22Rv1 (cell line): ENCODE results near the gene CSGALNACT2.

Experiments used
- H3K27ac ChIP-seq: fragments of 450-650 bp; 2 replicates; pipeline ENCODE4 v1.5.1; 2017
- ZFX ChIP-seq: fragments of 450-650 bp; IDR thresholded peaks from 2 replicates; pipeline ENCODE4 v1.6.1; 2017; ENCODE audit warnings: antibody characterized with exemption, borderline replicate concordance
- TF ChIP-seq, protein P1 (sequence below): fragments of 450-650 bp; IDR thresholded peaks from 2 replicates; pipeline ENCODE4 v1.5.1; 2017; ENCODE audit warnings: mild to moderate bottlenecking

CSGALNACT2 gene

GRCh38 chr10:43190289-43190688 is 52.0 kb downstream of the CSGALNACT2 start:
- TF ChIP-seq ZFX = no peak
- H3K27ac ChIP-seq = no peak overlapping the region

DNA sequence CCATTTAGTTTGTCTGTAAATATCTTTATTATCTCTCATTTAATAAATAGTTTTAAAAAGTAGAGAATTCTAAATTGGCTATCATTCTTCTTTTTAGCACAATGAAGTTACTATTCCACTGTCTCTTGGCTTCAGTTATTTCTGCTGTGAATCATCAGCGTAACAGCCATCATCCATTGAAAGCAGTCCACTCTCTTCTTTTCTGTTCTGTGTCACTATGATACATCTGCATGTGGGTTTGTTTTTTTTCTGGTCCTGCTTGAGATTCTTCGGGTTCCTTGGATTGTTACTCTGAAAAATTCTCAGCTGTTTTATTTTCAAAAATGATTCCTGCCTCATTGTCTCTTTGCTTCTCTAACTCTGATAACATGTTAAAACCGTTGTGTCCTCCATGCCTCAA is 52.5 kb downstream of the CSGALNACT2 start:
- no peak overlapping the region for H3K27ac ChIP-seq
- TF ChIP-seq, protein P1, sequence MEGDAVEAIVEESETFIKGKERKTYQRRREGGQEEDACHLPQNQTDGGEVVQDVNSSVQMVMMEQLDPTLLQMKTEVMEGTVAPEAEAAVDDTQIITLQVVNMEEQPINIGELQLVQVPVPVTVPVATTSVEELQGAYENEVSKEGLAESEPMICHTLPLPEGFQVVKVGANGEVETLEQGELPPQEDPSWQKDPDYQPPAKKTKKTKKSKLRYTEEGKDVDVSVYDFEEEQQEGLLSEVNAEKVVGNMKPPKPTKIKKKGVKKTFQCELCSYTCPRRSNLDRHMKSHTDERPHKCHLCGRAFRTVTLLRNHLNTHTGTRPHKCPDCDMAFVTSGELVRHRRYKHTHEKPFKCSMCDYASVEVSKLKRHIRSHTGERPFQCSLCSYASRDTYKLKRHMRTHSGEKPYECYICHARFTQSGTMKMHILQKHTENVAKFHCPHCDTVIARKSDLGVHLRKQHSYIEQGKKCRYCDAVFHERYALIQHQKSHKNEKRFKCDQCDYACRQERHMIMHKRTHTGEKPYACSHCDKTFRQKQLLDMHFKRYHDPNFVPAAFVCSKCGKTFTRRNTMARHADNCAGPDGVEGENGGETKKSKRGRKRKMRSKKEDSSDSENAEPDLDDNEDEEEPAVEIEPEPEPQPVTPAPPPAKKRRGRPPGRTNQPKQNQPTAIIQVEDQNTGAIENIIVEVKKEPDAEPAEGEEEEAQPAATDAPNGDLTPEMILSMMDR = no peak
- no peak for TF ChIP-seq ZFX

DNA sequence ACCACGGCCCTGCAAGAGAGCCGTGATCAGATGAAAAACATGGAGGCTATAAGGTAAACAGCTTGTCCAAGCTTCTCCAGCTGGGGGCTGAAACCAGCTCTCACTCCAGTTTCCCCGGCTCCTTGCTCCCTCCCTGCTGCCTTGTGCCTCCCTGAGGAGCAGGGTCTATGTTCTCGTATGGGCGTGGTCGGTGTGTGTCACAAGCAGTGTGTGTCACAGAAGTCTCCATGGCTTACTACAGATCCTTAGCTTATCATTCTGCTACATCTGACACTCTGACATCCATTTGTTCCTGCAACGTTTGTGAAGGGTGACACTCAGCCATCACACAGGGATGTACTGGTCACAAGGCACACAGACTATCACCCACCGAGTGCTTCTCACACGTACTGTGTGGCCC is 54.6 kb downstream of the CSGALNACT2 start:
- no peak overlapping the region for H3K27ac ChIP-seq
- TF ChIP-seq ZFX = no peak
- TF ChIP-seq, protein P1 = no peak

DNA sequence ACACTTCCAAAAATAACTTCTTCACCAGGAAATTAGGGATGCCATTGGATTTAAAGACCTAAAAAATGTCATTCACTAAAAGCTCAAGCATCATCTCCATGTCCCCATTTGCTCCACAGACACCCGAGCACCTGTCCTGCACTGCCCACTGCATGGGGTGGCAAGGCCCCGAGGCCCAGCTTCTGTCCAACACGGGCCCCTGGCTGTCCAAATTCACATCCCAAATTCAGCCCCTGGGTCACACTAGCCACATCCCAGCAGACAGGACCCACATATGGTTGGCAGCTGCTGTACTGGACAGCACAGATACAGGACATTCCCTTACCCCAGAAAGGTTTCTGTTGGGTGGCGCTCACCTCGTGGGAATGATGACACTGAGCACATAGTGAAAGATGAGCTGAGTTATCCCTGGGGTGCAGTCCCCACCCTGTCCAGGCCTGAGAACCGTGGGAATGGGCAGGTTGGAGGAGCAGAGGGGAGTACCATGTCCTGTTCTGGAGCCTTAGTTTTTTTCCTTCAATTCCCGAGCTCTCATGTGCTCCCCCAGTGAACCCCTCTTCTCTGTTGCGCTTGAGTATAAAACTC is 55.3 kb downstream of the CSGALNACT2 start:
- no peak for TF ChIP-seq ZFX
- TF ChIP-seq, protein P1 = no peak
- H3K27ac ChIP-seq = no peak overlapping the region

- TF ChIP-seq, protein P1 = no peak
- TF ChIP-seq ZFX = no peak
- no peak overlapping the region for H3K27ac ChIP-seq
Observed at GRCh38 chr10:43194266-43194665, 56.0 kb downstream of the CSGALNACT2 start.

GRCh38 chr10:43194859-43195258 is 56.6 kb downstream of the CSGALNACT2 start:
- TF ChIP-seq ZFX = no peak
- TF ChIP-seq, protein P1 = no peak
- H3K27ac ChIP-seq = no peak overlapping the region

DNA sequence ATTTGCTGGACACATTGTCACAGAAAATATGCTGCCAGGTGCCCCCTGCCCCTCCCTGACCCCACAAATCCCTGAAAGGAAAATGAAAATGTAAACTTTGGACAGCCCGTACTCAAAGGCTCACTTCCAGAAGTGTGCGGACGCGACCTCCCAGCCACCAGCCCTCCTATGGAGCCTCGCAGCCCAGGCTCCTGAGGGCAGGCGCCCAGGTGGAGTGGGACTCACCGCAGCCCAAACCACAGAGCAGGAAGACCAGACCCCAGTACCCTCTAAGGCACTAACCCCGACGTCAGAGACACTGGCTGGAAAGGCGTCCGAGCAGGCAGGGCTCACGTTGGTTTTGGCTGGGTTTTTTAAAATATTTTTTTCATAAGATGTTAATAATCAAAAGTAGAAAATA is 57.3 kb downstream of the CSGALNACT2 start:
- no peak for TF ChIP-seq ZFX
- TF ChIP-seq, protein P1 = no peak
- no peak overlapping the region for H3K27ac ChIP-seq

GRCh38 chr10:43196131-43196980 is 58.1 kb downstream of the CSGALNACT2 start:
- TF ChIP-seq, protein P1 = no peak
- no peak for TF ChIP-seq ZFX
- no peak overlapping the region for H3K27ac ChIP-seq
